IPS DF 4.7 (cell line): ENCODE measurements around the gene SLAMF6.
"Not testable (repeated sequence)": the region's sequence is repeated elsewhere in the genome, so short reads cannot be mapped to it uniquely, and the experiment has no call there.

Experiments used
- DNase-seq: peaks from one replicate; pipeline ENCODE4 v3.0.0-alpha.2; 2013; ENCODE audit warnings: low spot score; ENCODE audit errors: extremely low read depth

Gene SLAMF6

DNA sequence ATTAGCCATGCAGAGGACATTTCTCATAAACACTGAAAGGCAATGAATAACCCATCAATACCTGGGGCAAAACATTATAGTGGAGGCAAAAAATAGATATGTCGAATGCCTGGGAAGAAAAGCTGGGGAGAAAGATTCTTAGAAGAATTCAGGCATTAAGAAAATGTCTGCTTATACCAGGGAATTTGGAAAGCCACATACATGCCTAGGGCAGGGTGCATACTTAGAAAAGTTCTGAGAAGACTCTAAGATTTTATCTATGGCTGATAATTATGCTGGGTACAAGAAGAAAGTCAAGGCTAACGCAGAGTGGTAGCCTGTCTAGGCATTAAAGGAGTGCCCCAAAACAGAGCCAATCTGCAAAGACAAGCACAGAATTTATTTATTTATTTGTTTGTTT lies 18.4 kb downstream of the SLAMF6 start:
- no peak for DNase-seq

GRCh38 chr1:160503087-160503486 lies 20.0 kb downstream of the SLAMF6 start:
- DNase-seq, result no peak

GRCh38 chr1:160500321-160500990 lies 22.6 kb downstream of the SLAMF6 start:
- DNase-seq, result no peak

DNA sequence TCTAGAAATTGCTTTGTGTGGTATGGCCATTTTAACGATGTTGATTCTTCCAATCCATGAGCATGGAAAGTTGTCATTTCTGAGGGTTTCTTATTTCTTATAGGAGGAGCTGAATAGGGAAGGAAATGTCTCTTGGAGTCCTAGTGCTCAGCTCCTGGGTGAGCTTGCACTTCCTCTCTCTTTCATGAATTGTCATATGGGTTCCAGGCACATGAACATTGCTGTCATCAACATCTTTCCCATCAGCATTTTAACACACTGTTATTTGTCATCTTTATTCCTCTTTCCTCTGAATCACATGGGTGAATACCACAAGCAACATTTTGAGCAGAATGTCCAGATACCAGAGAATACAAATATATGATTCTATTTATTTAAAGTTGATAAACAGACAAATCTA lies 23.4 kb downstream of the SLAMF6 start:
- DNase-seq, result no peak

DNA sequence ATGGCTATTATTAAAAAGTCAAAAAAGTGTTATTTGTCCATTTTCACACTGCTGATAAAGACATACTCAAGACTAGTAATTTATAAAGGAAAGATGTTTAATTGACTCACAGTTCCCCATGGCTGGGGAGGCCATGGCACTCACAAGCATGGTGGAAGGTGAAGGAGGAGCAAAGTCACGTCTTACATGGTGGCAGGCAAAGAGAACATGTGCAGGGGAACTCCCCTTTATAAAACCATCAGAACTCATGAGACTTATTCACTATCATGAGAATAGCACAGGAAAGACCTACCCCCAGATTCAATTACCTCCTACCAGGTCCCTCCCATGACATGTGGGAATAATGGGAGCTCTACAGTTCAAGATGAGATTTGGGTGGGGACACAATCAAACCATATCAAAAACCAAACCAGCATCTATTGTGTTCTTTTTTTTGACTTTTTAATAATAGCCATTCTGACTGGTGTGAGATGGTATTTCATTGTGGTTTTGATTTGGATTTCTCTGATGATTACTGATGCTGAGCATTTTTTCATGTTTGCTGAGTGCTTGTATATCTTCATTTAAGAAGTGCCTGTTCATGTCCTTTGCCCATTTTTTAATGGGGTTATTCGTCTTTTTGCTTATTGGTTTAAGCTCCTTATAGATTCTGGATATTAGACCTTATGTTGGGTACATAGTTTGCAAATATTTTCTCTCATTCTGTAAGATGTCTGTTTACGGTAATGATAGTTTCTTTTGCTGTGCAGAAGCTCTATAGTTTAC lies 24.6 kb downstream of the SLAMF6 start:
- not testable (repeated sequence) for DNase-seq

DNA sequence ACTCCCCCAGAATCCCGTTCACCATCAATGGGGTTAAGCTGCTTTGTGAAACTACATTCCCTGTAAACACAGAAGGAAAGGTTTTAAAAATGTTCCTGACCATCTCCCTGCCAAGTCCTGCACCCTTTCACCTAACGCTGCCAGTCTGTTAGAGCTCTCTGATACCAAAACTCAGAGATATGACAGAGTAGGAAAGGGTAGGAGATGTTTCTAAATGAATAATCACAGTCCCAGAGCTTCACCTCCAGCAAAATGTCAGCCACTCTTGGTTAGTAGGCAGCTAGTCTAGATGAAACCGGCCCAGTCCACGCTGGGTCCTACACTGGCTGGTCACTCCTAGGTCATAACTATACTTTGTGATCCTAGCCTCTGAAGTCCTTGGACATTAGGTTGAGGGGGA lies 26.7 kb downstream of the SLAMF6 start:
- no peak for DNase-seq

DNA sequence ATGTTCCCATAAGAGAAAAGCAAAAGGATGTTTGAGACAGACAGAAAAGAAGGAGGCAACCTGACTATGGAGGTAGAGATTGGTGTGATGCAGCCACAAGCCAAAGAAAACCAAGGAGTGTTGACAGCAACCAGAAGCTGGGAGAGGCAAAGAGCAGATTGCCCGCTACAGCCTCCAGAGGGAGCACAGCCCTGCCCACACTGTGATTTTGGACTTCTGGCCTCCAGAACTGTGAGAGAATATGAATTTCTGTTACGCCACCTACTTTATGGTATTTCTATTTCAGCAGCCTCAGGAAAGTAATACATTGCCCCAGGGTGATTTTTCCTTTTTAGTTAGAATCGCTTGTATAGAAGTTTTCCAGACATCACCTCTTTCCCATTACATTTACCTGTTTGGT lies 28.4 kb downstream of the SLAMF6 start:
- no peak for DNase-seq

GRCh38 chr1:160492617-160493016 lies 30.4 kb downstream of the SLAMF6 start:
- no peak for DNase-seq

GRCh38 chr1:160491981-160492380 lies 31.1 kb downstream of the SLAMF6 start:
- DNase-seq, result no peak

DNA sequence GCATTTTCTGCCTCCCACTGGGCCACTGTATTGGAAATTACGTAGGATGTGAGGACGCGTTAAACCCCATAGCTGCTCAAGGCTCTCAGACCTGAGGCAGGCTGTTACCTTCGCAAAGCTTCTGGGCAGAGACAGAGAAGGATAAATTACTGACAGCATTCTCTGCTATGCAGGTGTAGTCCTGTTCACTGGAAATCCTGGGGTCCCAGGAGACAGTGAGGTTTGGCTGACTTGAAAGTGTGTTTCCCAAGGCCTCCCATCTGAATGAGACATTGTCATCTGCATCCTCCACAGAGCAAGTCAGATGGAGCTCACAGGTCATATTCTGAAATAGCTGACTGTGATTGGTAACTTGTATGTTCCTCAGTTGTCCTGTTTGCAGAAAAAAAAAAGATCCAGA lies 32.0 kb downstream of the SLAMF6 start:
- no peak for DNase-seq

DNA sequence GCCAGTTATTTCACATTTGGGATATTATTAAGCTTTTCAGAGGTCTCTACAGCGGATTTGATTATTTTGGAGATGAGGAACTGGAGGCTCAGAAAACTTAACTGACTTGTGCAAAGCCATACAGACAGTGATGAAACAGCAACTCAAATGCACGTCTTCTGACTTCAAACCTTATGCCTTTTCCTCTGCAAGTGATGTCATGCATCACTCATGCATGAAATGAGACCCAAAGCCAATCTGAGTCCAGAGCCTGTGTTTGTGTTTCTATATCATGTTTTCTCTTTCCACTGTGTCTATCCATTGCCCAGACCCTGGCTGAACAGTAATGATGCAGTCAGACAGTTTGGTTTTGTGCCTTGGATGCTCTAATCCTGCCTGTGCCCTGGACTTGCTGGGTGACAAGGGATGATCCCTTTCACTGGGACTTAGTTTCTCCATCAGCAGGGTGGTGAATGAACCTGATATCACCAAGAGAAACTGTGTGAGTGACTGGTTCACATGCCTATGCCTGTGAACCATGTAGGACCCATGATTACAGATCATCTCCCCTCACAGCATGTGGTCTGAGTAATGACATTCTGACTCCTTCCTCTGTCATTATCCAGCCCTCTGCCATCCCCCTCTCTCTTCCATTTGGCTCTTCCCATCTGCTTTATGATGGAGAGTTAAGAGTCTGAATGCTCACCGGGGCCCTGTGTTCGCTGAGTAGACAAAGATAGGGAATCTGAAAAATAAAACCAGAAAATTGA lies 33.4 kb downstream of the SLAMF6 start:
- no peak for DNase-seq

DNA sequence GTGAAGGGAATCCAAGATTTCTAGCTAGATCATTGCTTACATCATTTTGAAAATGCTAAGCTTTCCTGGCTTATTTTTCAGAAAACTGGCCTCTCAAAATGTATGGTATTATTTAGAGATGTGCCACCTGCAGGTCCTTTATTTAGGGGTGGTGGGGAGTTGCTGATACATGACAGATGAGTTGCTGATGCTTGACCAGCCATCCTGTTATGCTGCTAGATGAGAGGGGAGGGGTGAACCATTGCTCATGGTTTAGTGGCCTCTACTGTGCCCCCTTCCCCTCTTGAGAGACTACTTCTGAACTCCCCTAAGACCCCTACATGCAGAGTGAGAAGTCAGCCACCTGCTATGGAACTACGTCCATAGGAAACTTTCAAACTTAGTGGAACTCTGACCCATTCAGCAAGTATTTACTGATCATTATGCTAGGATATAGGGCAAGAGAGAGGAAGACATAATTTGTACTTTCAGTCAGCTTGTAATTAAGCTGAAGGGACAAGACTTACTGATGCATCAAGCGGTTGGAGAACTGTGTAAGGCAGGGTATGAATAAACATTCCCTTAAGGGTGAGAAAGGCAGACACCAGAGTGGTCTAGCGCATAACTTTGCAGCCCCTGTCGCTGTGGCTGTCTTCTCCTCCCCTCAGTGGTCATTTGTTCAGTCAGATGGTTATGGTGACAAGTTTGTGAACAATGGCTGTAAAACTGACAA lies 34.6 kb downstream of the SLAMF6 start:
- no peak for DNase-seq

DNA sequence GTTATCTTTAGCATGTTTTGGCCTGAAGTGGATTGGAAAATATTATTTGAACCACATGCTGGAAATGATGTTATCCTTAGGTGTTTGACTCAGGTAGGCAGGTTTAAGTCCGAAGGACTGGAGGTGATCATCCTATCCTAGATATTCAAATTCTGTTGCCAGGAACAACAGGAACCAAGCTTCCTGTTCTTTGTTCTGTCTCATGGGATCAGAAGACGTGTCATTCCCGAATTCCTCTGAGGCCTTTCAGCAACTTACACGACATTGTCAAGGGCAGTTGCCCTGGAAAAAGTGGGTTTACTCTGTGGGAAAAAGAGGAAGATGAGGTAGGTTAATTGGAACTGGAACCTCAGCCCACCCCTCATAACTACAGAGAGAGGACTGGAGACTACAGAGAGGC lies 36.6 kb downstream of the SLAMF6 start:
- DNase-seq, result peak; percentile 41

- DNase-seq, result no peak
Measured at GRCh38 chr1:160483505-160484185, 39.4 kb downstream of the SLAMF6 start.

GRCh38 chr1:160481979-160482596 lies 41.0 kb downstream of the SLAMF6 start:
- DNase-seq, result no peak

GRCh38 chr1:160480781-160481180 lies 42.3 kb downstream of the SLAMF6 start:
- DNase-seq, result not testable (repeated sequence)

- not testable (repeated sequence) for DNase-seq
Measured at GRCh38 chr1:160479091-160479490, 44.0 kb downstream of the SLAMF6 start.

DNA sequence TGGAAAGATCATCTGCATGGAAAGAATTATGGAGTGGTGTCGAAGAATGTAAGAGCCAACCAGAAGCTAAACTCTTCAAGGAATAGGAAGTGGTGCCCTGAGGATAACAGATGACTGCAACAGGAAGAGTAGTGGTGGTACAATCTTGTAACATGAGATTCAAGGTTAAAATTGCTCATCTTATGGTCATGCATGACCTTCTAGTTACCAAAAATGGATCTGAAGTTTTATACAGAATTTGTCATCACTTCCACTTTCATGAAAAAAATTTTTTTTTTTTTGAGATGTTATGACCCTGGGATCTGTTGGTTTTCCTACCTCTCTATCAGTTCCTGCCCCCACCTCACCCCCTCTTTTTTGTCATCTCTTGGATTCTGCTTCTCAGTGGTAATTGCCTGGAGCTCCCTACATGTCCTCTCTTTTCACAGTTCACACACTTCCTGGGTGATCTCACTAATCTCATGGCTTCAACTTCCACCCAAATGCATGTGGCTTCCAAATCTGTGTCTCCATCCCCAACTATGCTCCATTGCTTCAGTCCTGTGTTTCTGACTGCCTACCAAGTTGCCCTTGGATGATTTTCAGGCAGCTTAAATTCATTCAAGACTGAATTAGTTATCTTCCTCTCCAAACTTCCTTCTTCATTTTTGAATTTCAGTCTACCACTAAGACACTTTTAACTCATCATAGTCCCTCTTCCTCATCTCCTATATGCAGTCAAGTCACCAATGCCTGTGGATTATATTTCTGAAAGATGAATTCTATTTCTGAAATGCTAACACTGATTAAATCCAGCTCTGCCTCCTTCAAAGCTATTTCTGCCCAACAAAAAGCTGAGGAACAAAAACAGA lies 48.4 kb downstream of the SLAMF6 start:
- DNase-seq, result no peak

- DNase-seq, result no peak
Measured at GRCh38 chr1:160472112-160472511, 50.9 kb downstream of the SLAMF6 start.

- DNase-seq, result no peak
Measured at GRCh38 chr1:160471253-160471652, 51.8 kb downstream of the SLAMF6 start.
